ENCODE results near the gene DNAJC6.

DNA sequence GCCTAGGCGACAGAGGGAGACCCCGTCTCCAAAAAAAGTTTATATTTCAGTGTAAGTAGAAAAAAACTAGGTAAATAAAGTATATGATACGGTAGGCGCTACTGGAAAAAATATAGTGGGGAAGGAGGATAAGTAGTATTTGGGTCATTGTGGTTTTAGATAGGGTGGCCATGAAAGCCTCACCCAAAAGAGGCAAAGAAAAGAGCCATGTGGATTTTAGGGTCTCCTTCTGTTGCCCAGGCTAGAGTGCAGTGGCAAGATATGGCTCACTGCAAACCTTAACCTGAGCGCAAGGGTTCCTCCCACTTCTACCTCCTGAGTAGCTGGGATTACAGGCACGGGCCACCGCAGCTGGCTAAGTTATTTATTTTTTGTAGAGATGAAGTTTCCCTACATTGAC, 128.3 kb downstream of the DNAJC6 start:
- no peak for TF ChIP-seq MYC (IDR thresholded peaks at IDR 0.05; ENCODE audit: borderline replicate concordance, low read length)
- TF ChIP-seq CTCF (IDR thresholded peaks at IDR 0.05) = no peak
- no peak for TF ChIP-seq BHLHE40 (IDR thresholded peaks at IDR 0.05; ENCODE audit: low read depth, low read length)
- TF ChIP-seq, protein P1, sequence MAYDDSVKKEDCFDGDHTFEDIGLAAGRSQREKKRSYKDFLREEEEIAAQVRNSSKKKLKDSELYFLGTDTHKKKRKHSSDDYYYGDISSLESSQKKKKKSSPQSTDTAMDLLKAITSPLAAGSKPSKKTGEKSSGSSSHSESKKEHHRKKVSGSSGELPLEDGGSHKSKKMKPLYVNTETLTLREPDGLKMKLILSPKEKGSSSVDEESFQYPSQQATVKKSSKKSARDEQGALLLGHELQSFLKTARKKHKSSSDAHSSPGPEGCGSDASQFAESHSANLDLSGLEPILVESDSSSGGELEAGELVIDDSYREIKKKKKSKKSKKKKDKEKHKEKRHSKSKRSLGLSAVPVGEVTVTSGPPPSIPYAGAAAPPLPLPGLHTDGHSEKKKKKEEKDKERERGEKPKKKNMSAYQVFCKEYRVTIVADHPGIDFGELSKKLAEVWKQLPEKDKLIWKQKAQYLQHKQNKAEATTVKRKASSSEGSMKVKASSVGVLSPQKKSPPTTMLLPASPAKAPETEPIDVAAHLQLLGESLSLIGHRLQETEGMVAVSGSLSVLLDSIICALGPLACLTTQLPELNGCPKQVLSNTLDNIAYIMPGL (CRISPR knock-in tag; IDR thresholded peaks at IDR 0.05; ENCODE audit: borderline replicate concordance) = no peak

Data from A549 (cell line).